COLO668 (cell line): ENCODE data around the gene TRIM44.
A peak's percentile ranks its signal among the peaks of the same experiment; 100 is the strongest.
"Not testable (repeated sequence)": the region's sequence is repeated elsewhere in the genome, so short reads cannot be mapped to it uniquely, and the experiment has no call there.

Source experiments
- DNase-seq: peaks from one replicate; lab custom pipeline; 2025; ENCODE audit not compliant: unreplicated experiment; lab: John Stamatoyannopoulos, UW

Gene TRIM44

GRCh38 chr11:35632301-35632700, 30.3 kb upstream of the TRIM44 start:
- no peak for DNase-seq

- no peak for DNase-seq
These were observed 28.6 kb upstream of the TRIM44 start for GRCh38 chr11:35633827-35634423.

DNA sequence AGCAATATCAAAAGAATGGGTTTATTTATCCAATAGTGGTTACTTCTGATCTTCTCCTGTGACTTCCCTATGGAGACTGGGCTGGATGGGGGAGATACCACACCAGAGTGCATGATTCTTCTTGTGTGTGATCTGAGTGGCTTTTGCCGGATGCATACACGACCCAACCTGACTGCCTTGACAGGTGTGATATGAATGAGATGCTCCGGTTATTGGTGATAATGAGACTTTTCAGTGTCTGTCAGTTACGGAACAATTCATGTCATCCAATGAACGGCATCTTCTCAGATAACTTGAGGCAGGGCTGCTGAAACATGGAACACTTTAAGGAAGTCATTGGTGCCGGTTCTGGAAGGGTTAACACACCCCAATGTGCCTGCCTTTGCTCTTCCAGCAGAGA, 26.6 kb upstream of the TRIM44 start:
- no peak for DNase-seq

- DNase-seq, result peak; percentile 38
These were observed 22.9 kb upstream of the TRIM44 start for GRCh38 chr11:35639591-35640179.

DNA sequence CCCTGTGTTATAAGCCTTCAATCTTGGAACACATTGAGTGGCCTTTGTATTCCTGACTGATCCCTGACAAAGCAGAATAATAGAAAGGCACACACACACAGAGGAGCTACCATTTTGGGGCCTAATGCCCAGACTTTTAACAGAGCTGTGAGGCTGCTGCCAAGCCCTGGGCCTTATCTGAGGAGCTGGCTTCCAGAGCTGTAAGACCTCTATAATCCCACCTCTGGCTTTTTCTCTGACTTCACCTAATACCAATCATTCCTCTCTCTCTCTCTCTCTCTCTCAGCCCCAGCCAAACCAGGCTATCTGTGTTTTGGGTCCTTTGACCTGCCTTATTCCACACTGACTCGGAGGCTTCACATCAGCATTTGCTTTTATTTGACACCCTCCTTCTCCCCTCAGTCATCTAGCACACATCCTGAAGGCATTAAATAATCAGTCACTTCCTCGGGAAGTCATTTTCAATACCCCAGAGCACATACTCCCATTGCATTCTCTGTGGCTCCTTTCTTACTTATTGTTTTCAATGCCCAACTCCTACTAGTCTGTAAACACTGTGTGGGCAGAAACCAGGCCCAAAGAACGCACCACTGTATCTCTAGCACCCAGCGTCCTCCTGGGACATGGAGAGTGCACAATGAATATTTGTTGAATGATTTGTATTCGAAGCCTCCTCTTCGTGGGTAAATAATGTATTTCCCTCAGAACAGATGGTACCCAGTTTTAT, 21.2 kb upstream of the TRIM44 start:
- no peak for DNase-seq

DNA sequence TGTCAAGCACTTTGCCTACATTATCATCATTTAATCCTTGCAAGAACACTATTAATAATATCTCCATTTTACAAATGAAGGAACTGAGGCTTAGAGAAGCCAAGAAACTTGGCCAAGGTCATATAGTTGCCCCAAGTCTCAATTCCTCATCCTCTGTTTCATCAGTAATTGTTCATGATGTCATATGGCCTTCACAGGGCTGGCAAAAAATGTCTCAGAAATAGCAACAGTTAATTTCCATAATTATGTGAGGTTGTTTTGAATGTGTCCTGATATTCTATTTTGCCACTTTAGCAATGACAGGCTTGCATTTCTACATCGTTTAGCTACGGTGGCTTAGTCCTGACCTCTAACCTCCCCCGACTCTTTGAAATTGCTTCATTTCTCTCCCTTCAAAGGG, 20.6 kb upstream of the TRIM44 start:
- DNase-seq, result no peak

DNA sequence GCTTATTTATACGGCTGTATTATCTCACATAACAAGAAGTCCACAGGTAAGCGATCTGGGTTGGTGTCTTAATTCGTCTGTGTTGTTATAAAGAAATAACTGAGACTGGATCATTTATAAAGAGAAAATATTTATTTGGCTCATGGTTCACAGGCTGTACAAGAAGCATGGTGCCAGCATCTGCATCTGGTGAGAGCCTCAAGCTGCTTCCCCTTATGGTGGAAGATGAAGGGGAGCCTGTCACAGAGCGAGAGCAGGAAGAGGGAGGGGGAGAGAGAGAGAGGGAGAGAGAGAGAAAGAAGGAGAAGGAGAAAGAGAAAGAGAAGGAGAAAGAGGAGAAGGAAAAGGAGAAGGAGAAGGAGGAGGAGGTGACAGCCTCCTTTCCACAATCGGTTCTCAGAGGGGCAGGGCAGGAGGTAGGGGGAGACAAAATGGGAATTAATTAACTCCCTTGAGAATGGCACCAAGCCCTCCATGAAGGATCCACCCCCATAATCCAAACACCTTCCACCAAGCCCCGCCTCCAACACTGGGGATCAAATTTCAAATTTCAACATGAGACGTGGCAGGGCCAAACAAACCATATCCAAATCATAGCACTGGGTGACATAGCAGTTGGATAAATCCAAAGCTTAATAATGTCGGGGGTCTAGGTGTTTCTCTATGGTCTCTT, 15.0 kb upstream of the TRIM44 start:
- peak; percentile 35 for DNase-seq

- no peak for DNase-seq
These were observed 12.6 kb upstream of the TRIM44 start for GRCh38 chr11:35650006-35650405.

GRCh38 chr11:35650467-35650866, 12.1 kb upstream of the TRIM44 start:
- no peak for DNase-seq

GRCh38 chr11:35651263-35651662, 11.3 kb upstream of the TRIM44 start:
- DNase-seq, result no peak

DNA sequence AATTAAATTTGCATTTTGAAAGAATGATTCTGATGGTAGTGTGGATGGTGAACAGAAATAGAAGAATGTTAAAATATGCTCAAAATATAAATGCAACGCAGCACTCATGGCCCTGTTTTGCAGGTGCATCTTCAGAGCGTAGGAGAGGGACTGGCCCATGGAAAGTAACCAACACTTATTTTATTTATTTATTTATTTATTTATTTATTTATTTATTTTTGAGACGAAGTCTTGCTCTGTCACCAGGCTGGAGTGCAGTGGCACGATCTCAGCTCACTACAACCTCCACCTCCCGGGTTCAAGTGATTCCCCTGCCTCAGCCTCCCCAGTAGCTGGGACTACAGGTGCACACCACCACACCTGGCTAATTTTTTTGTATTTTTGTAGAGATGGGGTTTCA, 9.8 kb upstream of the TRIM44 start:
- not testable (repeated sequence) for DNase-seq

GRCh38 chr11:35654711-35655110, 7.9 kb upstream of the TRIM44 start:
- DNase-seq, result no peak

GRCh38 chr11:35655254-35655653, 7.3 kb upstream of the TRIM44 start:
- no peak for DNase-seq

DNA sequence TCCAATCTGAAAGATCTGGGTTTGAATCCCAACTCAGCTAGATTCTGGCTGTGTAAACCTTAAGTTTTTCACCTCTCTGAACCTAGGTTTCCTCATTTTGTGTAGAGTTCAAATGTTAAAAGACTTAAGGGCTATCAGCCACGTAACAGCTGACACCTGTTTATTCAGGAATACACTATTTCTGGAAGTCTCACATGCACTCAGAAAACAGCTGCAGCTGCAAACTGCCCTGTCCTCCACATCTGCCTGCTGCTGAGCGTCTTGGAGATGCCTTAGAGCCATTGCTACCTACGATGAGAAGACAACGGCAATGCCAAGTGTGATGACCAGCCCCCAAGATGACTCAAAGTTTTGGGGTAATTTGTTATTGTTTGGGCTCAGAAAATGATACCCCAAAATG, 6.7 kb upstream of the TRIM44 start:
- DNase-seq, result no peak

DNA sequence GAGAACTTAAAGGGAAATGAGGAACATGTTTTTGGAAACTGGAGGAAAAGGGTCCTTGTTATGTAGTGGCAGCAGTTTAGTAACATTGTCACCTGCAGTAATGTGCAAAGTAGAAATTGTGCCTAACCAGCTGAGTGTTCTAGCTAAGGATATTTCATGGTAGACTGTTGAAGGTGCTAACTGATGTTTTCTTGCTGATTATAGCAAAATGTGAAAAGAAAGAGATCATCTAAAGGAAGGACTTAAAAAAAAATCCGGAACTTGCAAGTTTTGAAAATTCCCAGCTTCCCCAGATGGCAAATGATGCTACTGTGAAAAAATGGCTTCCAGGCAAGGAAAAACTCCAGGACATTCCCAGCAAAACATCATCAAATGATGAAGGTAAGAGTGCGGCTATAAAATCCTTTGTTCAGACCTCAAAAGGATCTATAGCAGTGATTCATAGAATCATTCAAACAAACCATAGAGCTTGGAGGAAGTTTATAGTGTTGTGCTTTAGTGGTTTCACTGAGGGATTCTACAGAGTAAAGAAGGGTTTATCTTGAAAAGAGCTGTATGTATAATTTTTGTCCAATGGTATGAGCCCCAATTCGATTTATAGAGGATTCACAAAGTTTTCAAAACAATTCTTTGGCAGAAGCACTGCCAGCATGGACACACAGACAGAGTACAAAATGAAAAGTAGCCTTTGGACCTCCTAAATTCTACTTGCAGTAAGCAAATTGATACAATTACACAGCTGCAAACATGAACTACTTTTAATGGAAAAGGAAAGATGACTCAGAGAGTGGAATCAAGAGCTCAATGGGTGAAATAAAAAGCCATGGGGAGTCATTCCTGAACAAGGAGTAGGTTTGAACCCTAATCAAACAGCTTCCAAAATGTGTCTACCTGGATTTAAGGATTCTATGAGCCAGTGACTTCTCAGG, 4.3 kb upstream of the TRIM44 start:
- no peak for DNase-seq

GRCh38 chr11:35661534-35661933, 1.0 kb upstream of the TRIM44 start:
- DNase-seq, result no peak

- DNase-seq, result peak; percentile 81
These were observed 420 bp upstream of the TRIM44 start for GRCh38 chr11:35662061-35662648.

DNA sequence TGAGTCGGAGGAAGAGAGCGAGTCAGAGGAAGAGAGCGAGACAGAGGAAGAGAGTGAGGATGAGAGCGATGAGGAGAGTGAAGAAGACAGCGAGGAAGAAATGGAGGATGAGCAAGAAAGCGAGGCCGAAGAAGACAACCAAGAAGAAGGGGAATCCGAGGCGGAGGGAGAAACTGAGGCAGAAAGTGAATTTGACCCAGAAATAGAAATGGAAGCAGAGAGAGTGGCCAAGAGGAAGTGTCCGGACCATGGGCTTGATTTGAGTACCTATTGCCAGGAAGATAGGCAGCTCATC, 780 bp downstream of the TRIM44 start:
- DNase-seq, result no peak

- no peak for DNase-seq
These were observed 2.4 kb downstream of the TRIM44 start for GRCh38 chr11:35664977-35665441.

GRCh38 chr11:35667257-35667656, 4.7 kb downstream of the TRIM44 start:
- DNase-seq, result no peak

DNA sequence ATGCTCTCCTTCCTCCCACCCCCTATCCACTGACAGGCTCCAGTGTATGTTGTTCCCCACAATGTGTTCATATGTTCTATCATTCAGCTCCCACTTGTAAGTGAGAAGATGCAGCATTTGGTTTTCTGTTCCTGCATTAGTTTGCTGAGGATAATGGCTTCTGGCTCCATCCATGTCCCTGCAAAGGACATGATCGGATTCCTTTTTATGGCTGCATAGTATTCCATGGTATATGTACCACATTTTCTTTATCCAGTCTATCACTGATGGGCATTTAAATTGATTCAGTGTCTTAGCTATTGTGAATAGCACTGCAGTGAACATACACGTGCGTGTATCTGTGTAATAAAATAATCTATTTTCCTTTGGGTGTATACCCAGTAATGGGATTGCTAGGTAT, 5.8 kb downstream of the TRIM44 start:
- not testable (repeated sequence) for DNase-seq
